Ishikawa (cell line): Measurements from ENCODE around the gene CX3CR1.

Experiments
- CEBPB ChIP-seq: IDR thresholded peaks from 2 replicates; pipeline ENCODE4 v1.6.1; 2012
- CREB1 ChIP-seq: IDR thresholded peaks from 2 replicates; pipeline ENCODE4 v1.6.1; 2012; ENCODE audit warnings: low read depth
- EGR1 ChIP-seq: IDR thresholded peaks from 2 replicates; pipeline ENCODE4 v1.6.1; 2012
- EP300 ChIP-seq: IDR thresholded peaks from 2 replicates; pipeline ENCODE4 v1.6.1; 2012; ENCODE audit warnings: borderline replicate concordance
- FOXM1 ChIP-seq: IDR thresholded peaks from 2 replicates; pipeline ENCODE4 v1.6.1; 2012; ENCODE audit warnings: low read depth, borderline replicate concordance
- NFIC ChIP-seq: IDR thresholded peaks from 2 replicates; pipeline ENCODE4 v1.6.1; 2012
- RAD21 ChIP-seq: IDR thresholded peaks from 2 replicates; pipeline ENCODE4 v1.6.1; 2012; ENCODE audit warnings: low read depth
- TAF1 ChIP-seq: IDR thresholded peaks from 2 replicates; pipeline ENCODE4 v1.6.1; 2012; ENCODE audit warnings: low read depth, mild to moderate bottlenecking
- TCF12 ChIP-seq: IDR thresholded peaks from 2 replicates; pipeline ENCODE4 v1.6.1; 2012; ENCODE audit warnings: low read depth
- TEAD4 ChIP-seq: IDR thresholded peaks from 2 replicates; pipeline ENCODE4 v1.6.1; 2012
- USF1 ChIP-seq: IDR thresholded peaks from 2 replicates; pipeline ENCODE4 v1.6.1; 2012
- YY1 ChIP-seq: IDR thresholded peaks from 2 replicates; pipeline ENCODE4 v1.6.1; 2012; ENCODE audit warnings: low read depth
- ZBTB7A ChIP-seq: IDR thresholded peaks from 2 replicates; pipeline ENCODE4 v1.6.1; 2012; ENCODE audit warnings: low read depth
- TF ChIP-seq, protein P1 (sequence below): IDR thresholded peaks from 2 replicates; pipeline ENCODE4 v1.6.1; 2012; ENCODE audit warnings: low read depth, mild to moderate bottlenecking
- TF ChIP-seq, protein P2 (sequence below): IDR thresholded peaks from 2 replicates; pipeline ENCODE4 v1.6.1; 2012

The CX3CR1 gene

DNA sequence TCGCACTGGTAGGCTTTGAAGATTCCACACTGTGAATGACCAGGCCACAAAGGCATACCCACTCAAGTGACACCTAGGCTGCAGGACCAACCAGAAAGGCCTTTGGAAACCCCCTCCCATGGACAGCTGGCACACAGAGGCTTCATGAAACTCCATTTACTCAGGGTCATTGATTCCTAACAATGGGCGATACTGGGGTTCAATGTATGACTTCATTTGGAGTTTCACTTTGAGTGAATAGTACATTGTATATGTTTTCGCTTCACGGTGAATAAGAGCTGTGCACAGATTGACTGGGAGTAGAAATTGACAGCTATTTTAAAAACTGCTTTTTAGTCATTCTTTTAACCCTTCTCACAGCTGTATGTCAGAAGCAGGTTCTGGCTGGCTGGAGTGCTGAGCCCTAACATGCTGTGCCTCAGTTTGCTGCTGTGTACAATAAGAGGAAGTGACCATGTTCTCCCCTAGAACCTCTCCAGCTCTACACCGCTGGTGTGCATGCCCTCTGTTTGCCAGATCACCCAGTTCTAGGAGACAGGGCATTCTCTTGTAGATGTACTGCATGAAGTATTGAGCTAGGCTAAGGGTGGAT, 15.4 kb upstream of the CX3CR1 start:
- TF ChIP-seq EP300, result no peak
- TF ChIP-seq ZBTB7A, result no peak
- TF ChIP-seq CEBPB, result no peak
- TF ChIP-seq FOXM1, result no peak
- TF ChIP-seq EGR1, result no peak
- TF ChIP-seq CREB1, result no peak

DNA sequence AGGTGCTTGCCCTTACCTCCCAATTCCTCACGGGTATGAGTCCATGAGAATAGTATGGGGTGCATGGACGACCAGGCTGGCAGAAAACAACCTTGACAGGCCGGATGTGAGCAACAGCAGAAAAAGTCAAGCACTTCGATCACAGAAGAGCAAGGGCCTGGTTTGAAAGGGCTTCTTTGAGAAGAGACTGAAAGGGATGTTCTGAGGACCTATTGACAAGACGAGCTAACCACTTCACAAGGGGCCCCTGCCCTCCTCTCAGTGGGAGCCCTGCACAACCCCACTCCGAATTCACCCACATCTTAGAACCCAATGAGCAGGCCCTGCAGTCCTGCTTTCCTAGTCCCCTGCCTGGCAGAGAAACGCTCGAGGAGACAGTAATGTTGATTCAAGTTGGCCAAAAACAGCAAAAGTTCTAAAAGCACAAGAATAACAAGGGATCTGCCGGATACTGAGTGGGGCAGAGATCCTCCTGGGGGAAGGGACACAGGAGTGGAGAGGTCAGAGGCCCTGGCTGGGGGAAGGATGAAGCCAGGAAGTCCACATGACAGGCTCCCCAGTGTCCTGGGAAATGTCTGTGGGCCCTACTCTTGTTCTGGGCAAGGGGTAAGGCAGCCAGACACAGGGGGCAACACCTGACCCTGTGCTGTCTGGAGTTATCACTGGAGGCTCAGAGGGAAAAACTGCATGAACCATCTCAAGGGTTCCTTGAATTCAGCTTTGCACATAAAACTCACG, 14.8 kb upstream of the CX3CR1 start:
- no peak for TF ChIP-seq TAF1
- TF ChIP-seq, protein P1, sequence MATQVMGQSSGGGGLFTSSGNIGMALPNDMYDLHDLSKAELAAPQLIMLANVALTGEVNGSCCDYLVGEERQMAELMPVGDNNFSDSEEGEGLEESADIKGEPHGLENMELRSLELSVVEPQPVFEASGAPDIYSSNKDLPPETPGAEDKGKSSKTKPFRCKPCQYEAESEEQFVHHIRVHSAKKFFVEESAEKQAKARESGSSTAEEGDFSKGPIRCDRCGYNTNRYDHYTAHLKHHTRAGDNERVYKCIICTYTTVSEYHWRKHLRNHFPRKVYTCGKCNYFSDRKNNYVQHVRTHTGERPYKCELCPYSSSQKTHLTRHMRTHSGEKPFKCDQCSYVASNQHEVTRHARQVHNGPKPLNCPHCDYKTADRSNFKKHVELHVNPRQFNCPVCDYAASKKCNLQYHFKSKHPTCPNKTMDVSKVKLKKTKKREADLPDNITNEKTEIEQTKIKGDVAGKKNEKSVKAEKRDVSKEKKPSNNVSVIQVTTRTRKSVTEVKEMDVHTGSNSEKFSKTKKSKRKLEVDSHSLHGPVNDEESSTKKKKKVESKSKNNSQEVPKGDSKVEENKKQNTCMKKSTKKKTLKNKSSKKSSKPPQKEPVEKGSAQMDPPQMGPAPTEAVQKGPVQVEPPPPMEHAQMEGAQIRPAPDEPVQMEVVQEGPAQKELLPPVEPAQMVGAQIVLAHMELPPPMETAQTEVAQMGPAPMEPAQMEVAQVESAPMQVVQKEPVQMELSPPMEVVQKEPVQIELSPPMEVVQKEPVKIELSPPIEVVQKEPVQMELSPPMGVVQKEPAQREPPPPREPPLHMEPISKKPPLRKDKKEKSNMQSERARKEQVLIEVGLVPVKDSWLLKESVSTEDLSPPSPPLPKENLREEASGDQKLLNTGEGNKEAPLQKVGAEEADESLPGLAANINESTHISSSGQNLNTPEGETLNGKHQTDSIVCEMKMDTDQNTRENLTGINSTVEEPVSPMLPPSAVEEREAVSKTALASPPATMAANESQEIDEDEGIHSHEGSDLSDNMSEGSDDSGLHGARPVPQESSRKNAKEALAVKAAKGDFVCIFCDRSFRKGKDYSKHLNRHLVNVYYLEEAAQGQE, result no peak
- no peak for TF ChIP-seq FOXM1
- TF ChIP-seq, protein P2, sequence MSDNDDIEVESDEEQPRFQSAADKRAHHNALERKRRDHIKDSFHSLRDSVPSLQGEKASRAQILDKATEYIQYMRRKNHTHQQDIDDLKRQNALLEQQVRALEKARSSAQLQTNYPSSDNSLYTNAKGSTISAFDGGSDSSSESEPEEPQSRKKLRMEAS, result no peak
- no peak for TF ChIP-seq NFIC
- TF ChIP-seq CEBPB, result no peak
- no peak for TF ChIP-seq USF1
- TF ChIP-seq EP300, result no peak
- TF ChIP-seq TEAD4, result no peak
- no peak for TF ChIP-seq YY1

DNA sequence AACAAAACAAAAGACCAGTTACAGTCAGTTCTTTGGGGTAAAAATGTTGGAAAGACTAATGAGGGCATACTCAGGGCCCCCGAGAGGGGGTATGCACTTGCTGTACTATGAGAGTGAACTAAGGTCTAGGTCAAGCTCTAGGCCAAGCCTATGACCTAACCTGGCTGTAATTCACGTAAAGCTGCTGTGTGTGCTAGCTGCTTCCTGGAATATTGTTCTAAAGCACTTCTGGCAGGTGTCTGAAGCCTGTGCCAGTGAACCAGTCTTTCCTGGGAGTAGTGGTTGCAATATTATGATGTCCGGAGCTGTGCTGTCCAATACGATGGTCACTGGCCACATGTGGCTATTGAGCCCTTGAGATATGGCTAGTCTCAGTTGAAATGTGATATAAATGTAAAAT, 13.1 kb upstream of the CX3CR1 start:
- TF ChIP-seq TCF12 (no peak), TAF1 (no peak), CREB1 (no peak), NFIC (no peak), EP300 (no peak), ZBTB7A (no peak), CEBPB (no peak), USF1 (no peak), RAD21 (no peak), EGR1 (no peak)
- TF ChIP-seq, protein P2, result no peak
- TF ChIP-seq, protein P1, result no peak

GRCh38 chr3:39291903-39292329, 12.1 kb upstream of the CX3CR1 start:
- TF ChIP-seq ZBTB7A, result no peak
- TF ChIP-seq, protein P1, result no peak
- TF ChIP-seq TEAD4, result no peak
- peak; percentile 77 for TF ChIP-seq RAD21

DNA sequence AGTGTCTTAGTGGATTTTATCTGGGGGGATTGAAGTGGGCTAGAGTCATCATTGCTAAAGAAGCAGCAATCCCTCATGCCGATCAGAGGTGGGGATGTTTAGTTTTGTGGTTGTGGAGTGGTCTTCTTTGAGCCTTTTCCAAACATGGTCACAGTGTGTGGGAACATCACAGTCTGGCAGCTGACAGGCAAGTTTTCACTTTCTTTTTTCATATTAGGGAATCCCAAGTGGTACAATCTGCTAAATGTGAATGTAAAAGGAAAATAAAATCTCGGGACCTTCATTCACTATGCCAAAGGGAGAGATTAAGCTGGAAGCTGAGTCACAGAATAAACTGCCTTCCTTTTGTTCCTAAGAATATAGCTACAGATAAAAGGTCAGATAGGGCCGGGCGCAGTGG, 10.4 kb upstream of the CX3CR1 start:
- TF ChIP-seq, protein P2, result no peak
- TF ChIP-seq EP300 (no peak), FOXM1 (no peak), YY1 (no peak), TAF1 (no peak), CREB1 (no peak), RAD21 (no peak), TCF12 (no peak), NFIC (no peak), CEBPB (no peak), ZBTB7A (no peak), USF1 (no peak), TEAD4 (no peak), EGR1 (no peak)
- TF ChIP-seq, protein P1, result no peak
